GM12878 (cell line): ENCODE data around the gene ADGRL4. TPM values are rescaled to one million over a fixed set of nuclear protein-coding genes. Genes with fewer than 3 reads are reported as not detected.
"Not testable (repeated sequence)": the region's sequence is repeated elsewhere in the genome, so short reads cannot be mapped to it uniquely, and the experiment has no call there.

Source experiments
- ATAC-seq: fragments of 200-7000 bp; cut with Tn5 transposase; 3 replicates; pipeline ENCODE4 v1.9.1; 2020; ENCODE audit warnings: mild to moderate bottlenecking, moderate library complexity
- BruUV-seq: library from RNA; stranded (reverse); fragments of 400-500 nt; replicated peaks from 2 replicates; lab custom pipeline; 2021; lab: Mats Ljungman, UMichigan
- CTCF ChIA-PET: fragments of 300-600 bp; sonication (Branson Sonifier 250); formaldehyde crosslinking; extraction: SDS; loops from one replicate; lab custom pipeline; 2021; ENCODE audit warnings: inconsistent platforms; lab: Yijun Ruan, JAX
- POLR2A ChIA-PET: fragments of 350-600 bp; formaldehyde crosslinking; extraction: SDS; loops from one replicate; lab custom pipeline; 2021; ENCODE audit warnings: inconsistent platforms; lab: Charles Lee
- RAD21 ChIA-PET: fragments of 300-600 bp; sonication (Branson Sonifier 250); formaldehyde crosslinking; loops from one replicate; lab custom pipeline; 2023; ENCODE audit warnings: antibody characterized with exemption; ENCODE audit not compliant: unreplicated experiment; lab: Charles Lee
- SMC1A ChIA-PET: fragments of 300-600 bp; sonication (Branson Sonifier 250); formaldehyde crosslinking; loops from one replicate; lab custom pipeline; 2023; ENCODE audit not compliant: unreplicated experiment, uncharacterized antibody; lab: Charles Lee
- DNase-seq: peaks from one replicate; pipeline ENCODE4 v3.0.0-alpha.2; 2011; ENCODE audit warnings: low read depth, low spot score
- FAIRE-seq: peaks from 3 replicates; lab custom pipeline; 2011; peaks lifted over from hg19 to GRCh38; lab: Jason Lieb, UNC
- H2AFZ ChIP-seq: 2 replicates; pipeline ENCODE4 v1.6.0; 2011; ENCODE audit warnings: low read depth, low read length, control low read depth; ENCODE audit not compliant: control insufficient read depth
- H3K27ac ChIP-seq: 2 replicates; pipeline ENCODE4 v1.5.1; 2011; ENCODE audit warnings: control low read depth; ENCODE audit not compliant: control insufficient read depth, insufficient read depth
- H3K27me3 ChIP-seq, 2 experiments: replicated peaks in 1 of 2; 2 replicates each; pipeline versions ENCODE4 v1.6.0 to v1.6.1; 2011; ENCODE audit warnings: low read length in 1 of 2; ENCODE audit not compliant: control insufficient read depth in 2 of 2, insufficient read depth in 2 of 2
- H3K36me3 ChIP-seq, 2 experiments: 2 replicates each; pipeline ENCODE4 v1.5.1; 2011; ENCODE audit warnings: low read length in 1 of 2; ENCODE audit not compliant: control insufficient read depth in 2 of 2, insufficient read depth in 2 of 2
- H3K4me1 ChIP-seq: 2 replicates; pipeline ENCODE4 v1.6.1; 2011; ENCODE audit warnings: mild to moderate bottlenecking, low read length, moderate library complexity, mixed read lengths; ENCODE audit not compliant: control insufficient read depth, insufficient read depth
- H3K4me2 ChIP-seq: 2 replicates; pipeline ENCODE4 v1.6.0; 2011; ENCODE audit warnings: control low read depth; ENCODE audit not compliant: control insufficient read depth, insufficient read depth
- H3K4me3 ChIP-seq: fragments of 200-600 bp; sonication (generic); 2 replicates; pipeline ENCODE4 v1.5.1; 2016
- H3K79me2 ChIP-seq: 2 replicates; pipeline ENCODE4 v1.6.0; 2011; ENCODE audit warnings: low read length; ENCODE audit not compliant: control insufficient read depth, insufficient read depth
- H3K9ac ChIP-seq: 2 replicates; pipeline ENCODE4 v1.8.0; 2011; ENCODE audit warnings: low read length, control low read depth, mixed read lengths; ENCODE audit not compliant: control insufficient read depth, insufficient read depth
- H3K9me3 ChIP-seq: replicated peaks from 3 replicates; pipeline ENCODE4 v1.5.1; 2011; ENCODE audit warnings: mild to moderate bottlenecking, low read length; ENCODE audit not compliant: control insufficient read depth, insufficient read depth
- H4K20me1 ChIP-seq: 2 replicates; pipeline ENCODE4 v1.6.0; 2011; ENCODE audit not compliant: control insufficient read depth, insufficient read depth
- EP300 ChIP-seq, 2 experiments: fragments of 150-350 bp in 1 of 2; IDR thresholded peaks; 2 replicates each; pipeline ENCODE4 v1.6.1; 2011 to 2012; ENCODE audit warnings: low read depth in 2 of 2, low read length in 2 of 2, borderline replicate concordance in 1 of 2, improper control_type of control experiment in 1 of 2, inconsistent platforms in 1 of 2; ENCODE audit not compliant: control insufficient read depth in 1 of 2
- KAT2A ChIP-seq: conservative IDR thresholded peaks from 2 replicates; pipeline ENCODE4 v1.6.1; 2011; ENCODE audit warnings: low read depth, low read length; ENCODE audit not compliant: control insufficient read depth
- MTA3 ChIP-seq: IDR thresholded peaks from 2 replicates; pipeline ENCODE4 v1.6.1; 2012; ENCODE audit warnings: low read length, inconsistent platforms, borderline replicate concordance
- MXI1 ChIP-seq: fragments of 150-350 bp; IDR thresholded peaks from 2 replicates; pipeline ENCODE4 v1.6.1; 2011; ENCODE audit warnings: low read depth, mild to moderate bottlenecking, inconsistent platforms, low read length, improper control_type of control experiment
- MYC ChIP-seq: IDR thresholded peaks from 2 replicates; pipeline ENCODE4 v1.6.1; 2011; ENCODE audit warnings: mild to moderate bottlenecking, low read length, moderate library complexity, inconsistent platforms; ENCODE audit not compliant: insufficient read depth, insufficient replicate concordance, insufficient read length, severe bottlenecking
- PBX3 ChIP-seq: IDR thresholded peaks from 2 replicates; pipeline ENCODE4 v1.6.1; 2011; ENCODE audit warnings: mild to moderate bottlenecking, low read depth, low read length, moderate library complexity; ENCODE audit not compliant: insufficient replicate concordance
- PML ChIP-seq: IDR thresholded peaks from 2 replicates; pipeline ENCODE4 v1.6.1; 2012; ENCODE audit warnings: low read length, inconsistent platforms
- RAD51 ChIP-seq: fragments of 450-650 bp; IDR thresholded peaks from 2 replicates; pipeline ENCODE4 v1.6.1; 2016; ENCODE audit warnings: moderate library complexity, mild to moderate bottlenecking, inconsistent platforms
- SKIL ChIP-seq: fragments of 450-650 bp; IDR thresholded peaks from 2 replicates; pipeline ENCODE4 v1.6.1; 2017; ENCODE audit warnings: mild to moderate bottlenecking, low read depth, inconsistent platforms; ENCODE audit not compliant: poor library complexity, severe bottlenecking
- SRF ChIP-seq, 2 experiments: IDR thresholded peaks; 2 replicates each; pipeline ENCODE4 v1.6.1; 2011; ENCODE audit warnings: low read depth in 2 of 2, low read length in 2 of 2, mild to moderate bottlenecking in 1 of 2, moderate library complexity in 1 of 2
- STAT3 ChIP-seq: IDR thresholded peaks from 2 replicates; pipeline ENCODE4 v1.6.1; 2011; ENCODE audit warnings: low read depth, low read length, improper control_type of control experiment
- TAF1 ChIP-seq: IDR thresholded peaks from 2 replicates; pipeline ENCODE4 v1.6.1; 2011; ENCODE audit warnings: mild to moderate bottlenecking, low read depth, low read length, borderline replicate concordance
- ZNF622 ChIP-seq: fragments of 450-650 bp; IDR thresholded peaks from 2 replicates; pipeline ENCODE4 v1.6.1; 2017; ENCODE audit warnings: mild to moderate bottlenecking, inconsistent platforms
- WGBS: methylation state at CpG from one replicate; pipeline ENCODE4 v1.1.6; 2016; ENCODE audit warnings: low lambda C conversion rate; ENCODE audit not compliant: insufficient replicate concordance, insufficient coverage; ENCODE audit errors: missing lambda C conversion rate; 5-methylcytosine and 5-hydroxymethylcytosine counted together
- in situ Hi-C: fragments of 300-500 bp; cut with MboI; formaldehyde crosslinking; loops from 9 replicates; pipeline ENCODE4 v1.14.3; 2018; ENCODE audit warnings: mixed read lengths
- intact Hi-C: fragments of 100-400 bp; cut with micrococcal nuclease; formaldehyde crosslinking; loops from one replicate; pipeline ENCODE4 v1.14.2; 2022; ENCODE audit not compliant: unreplicated experiment
- polyA plus RNA-seq, 11 experiments: library from polyadenylated mRNA; depleted of rRNA in 4 of 11; unstranded in 6 of 11; stranded (reverse) in 5 of 11; fragments of >200 nt; fragmentation: Nextera tagmentation in 4 of 11; fragmentation: Illumina TruSeq in 1 of 11; extraction: Ambion mirVana in 4 of 11; extraction: Trizol in 1 of 11; gene quantifications; 1 replicate in 1 of 11; 2 replicates in 10 of 11; pipeline versions ENCODE4 v1.2.1 to v1.2.3, GENCODE V29; 2011 to 2016; ENCODE audit warnings: inconsistent platforms in 2 of 11, missing spikeins in 2 of 11, low read depth in 1 of 11
- total RNA-seq, 4 experiments: library from RNA; depleted of rRNA in 3 of 4; stranded (reverse); fragments of >200 nt in 3 of 4; fragmentation: Illumina TruSeq in 1 of 4; extraction: Trizol in 1 of 4; gene quantifications; 2 replicates each; pipeline versions ENCODE4 v1.2.1 to v1.2.3, GENCODE V29; 2013 to 2021

Gene ADGRL4
- total and polyA plus RNA-seq, 10 of the 15 experiments (the other 5 are each of a cell fraction or from before 2014, with no cell fraction given): not detected

GRCh38 chr1:78872801-78873200 lies 133.7 kb downstream of the ADGRL4 start:
- H3K4me3 ChIP-seq, H3K27ac ChIP-seq, H3K27me3 ChIP-seq, RAD21 ChIA-PET, H3K9me3 ChIP-seq, H3K36me3 ChIP-seq, H3K4me2 ChIP-seq, FAIRE-seq, H2AFZ ChIP-seq, DNase-seq, H4K20me1 ChIP-seq, intact Hi-C loops, SMC1A ChIA-PET, H3K79me2 ChIP-seq, H3K9ac ChIP-seq, H3K4me1 ChIP-seq, in situ Hi-C loops, POLR2A ChIA-PET, BruUV-seq, ATAC-seq, CTCF ChIA-PET: not testable (repeated sequence)
- WGBS: 75% methylated on average over 4 of the region's 4 CpGs

GRCh38 chr1:78871249-78871648 lies 135.3 kb downstream of the ADGRL4 start:
- ATAC-seq (no peak), FAIRE-seq (no peak), DNase-seq (no peak)
- H3K27me3 ChIP-seq: no peaks in the 10 kb centered on the region
- intact Hi-C loops: no loop called here
- H3K27ac ChIP-seq: no peak overlapping the region
- no peaks in the 10 kb centered on the region for H3K79me2 ChIP-seq
- CTCF ChIA-PET: interaction anchor here (1.0 kb wide), 1 partner anchor 32 kb away, joined by 3 read pairs; no protein-coding TSS in a partner anchor
- H3K4me1 ChIP-seq: no peaks in the 10 kb centered on the region
- WGBS: 68% methylated on average over 1 of the region's 1 CpG
- H3K4me2 ChIP-seq: no peak overlapping the region
- no peaks in the 10 kb centered on the region for H3K36me3 ChIP-seq
- no peak overlapping the region for H3K9ac ChIP-seq
- in situ Hi-C loops: no loop called here
- no TSS peak for BruUV-seq
- no peaks in the 10 kb centered on the region for H4K20me1 ChIP-seq
- POLR2A ChIA-PET: no interaction called here
- H2AFZ ChIP-seq: no peak overlapping the region
- RAD21 ChIA-PET: no interaction called here
- SMC1A ChIA-PET: no interaction called here
- no peak overlapping the region for H3K4me3 ChIP-seq
- no peak for TF ChIP-seq TAF1
- TF ChIP-seq STAT3: no peak
- no peak for TF ChIP-seq PBX3
- TF ChIP-seq EP300 (IDR thresholded peaks at IDR 0.05; ENCODE audit: borderline replicate concordance in 1 of 2, control insufficient read depth in 1 of 2, low read depth in 2 of 2, low read length in 2 of 2): no peak
- TF ChIP-seq SKIL: no peak
- no peak for TF ChIP-seq MXI1
- TF ChIP-seq PML: no peak
- TF ChIP-seq RAD51: no peak
- no peak for TF ChIP-seq KAT2A
- TF ChIP-seq ZNF622: no peak
- TF ChIP-seq MYC: no peak
- TF ChIP-seq MTA3: no peak
- TF ChIP-seq SRF (IDR thresholded peaks at IDR 0.05; ENCODE audit: low read depth in 2 of 2, low read length in 2 of 2): no peak
- H3K9me3 ChIP-seq: no peaks in the 10 kb centered on the region
